HG03108 (cell line): ENCODE measurements around the gene MAP4.
"Not testable (repeated sequence)": the region's sequence is repeated elsewhere in the genome, so short reads cannot be mapped to it uniquely, and the experiment has no call there.

ENCODE experiments used
- ATAC-seq: cut with Tn5 transposase; IDR thresholded peaks from one replicate; pipeline ENCODE4 v1.9.1; 2021; ENCODE audit warnings: moderate library complexity; ENCODE audit not compliant: unreplicated experiment

Gene MAP4

DNA sequence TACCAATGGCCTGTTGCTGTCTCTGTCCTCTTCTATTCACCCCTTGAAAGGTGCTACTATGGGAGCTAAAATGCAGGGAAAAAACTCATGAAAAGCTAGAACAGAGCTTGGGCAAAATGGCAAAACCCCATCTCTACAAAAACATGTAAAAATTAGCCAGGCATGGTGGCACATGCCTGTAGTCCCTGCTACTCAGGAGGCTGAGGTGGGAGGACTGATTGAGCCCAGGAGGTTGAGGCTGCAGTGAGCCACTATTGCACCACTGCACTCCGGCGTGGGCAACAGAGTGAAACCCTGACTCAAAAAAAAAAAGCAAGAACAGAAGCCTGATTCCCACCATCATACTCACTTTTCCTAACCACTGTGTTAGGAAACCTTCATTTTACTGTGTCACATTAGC, 1.9 kb downstream of the MAP4 start:
- no peak for ATAC-seq

DNA sequence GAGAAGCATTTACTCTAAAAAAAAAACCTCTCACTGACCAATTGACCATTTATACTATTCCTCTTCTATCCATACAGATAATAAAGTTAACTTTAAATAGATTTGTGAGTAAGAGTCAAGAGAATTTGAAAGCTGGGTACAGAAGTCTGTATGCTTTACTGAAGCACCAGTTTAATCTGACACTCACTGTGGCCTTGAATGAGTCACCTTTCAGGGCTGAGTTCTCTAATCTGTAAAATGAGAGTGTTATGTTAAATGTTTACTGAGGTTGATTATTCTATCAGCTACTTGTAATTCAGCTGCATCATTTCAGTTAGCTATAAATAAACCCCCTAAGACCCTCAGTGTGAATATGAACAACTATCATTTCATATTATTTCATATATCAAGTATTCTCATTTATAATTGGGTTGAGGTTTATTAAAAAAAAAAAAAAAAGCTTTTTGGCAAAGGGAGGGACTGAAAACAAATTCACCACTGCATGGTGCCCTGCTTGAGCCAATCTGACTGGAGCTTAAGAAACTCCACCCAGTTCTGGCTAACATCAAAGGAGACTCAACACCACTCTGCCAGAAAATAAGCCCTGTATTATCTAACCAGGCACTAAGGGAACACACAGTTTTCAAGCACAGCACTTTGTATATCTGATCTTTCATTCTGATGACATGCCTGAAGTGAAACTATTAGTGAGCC, 2.8 kb downstream of the MAP4 start:
- no peak for ATAC-seq

GRCh38 chr3:48012659-48013058, 3.6 kb downstream of the MAP4 start:
- no peak for ATAC-seq

DNA sequence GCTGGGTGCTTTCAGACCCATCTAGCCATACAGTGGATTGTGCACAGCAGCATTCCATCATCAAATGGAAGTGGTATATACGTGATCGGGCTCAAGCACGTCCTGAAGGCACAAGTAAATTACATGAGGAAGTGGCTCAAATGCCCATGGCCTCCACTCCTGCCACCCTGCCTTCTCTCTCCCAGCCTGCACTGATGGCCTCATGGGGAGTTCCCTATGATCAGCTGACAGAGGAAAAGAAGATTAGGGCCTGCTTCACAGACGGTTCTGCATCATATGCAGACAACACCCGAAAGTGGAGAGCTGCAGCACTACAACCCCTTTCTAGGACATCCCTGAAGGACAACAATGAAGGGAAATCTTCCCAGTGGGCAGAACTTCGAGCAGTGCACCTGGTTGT, 8.2 kb downstream of the MAP4 start:
- not testable (repeated sequence) for ATAC-seq

DNA sequence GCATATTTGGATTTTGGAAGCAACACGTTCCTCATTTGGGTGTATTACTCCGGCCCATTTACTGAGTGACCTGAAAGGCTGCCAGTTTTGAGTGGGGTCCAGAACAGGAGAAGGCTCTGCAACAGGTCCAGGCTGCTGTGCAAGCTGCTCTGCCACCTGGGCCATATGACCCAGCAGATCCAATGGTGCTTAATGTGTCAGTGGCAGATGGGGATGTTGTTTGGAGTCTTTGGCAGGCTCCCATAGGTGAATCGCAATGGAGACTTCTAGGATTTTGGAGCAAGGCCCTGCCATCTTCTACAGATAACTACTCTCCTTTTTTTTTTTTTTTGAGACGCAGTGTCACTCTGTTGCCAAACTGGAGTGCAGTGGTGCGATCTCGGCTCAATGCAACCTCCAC, 8.9 kb downstream of the MAP4 start:
- not testable (repeated sequence) for ATAC-seq

GRCh38 chr3:48006794-48007193, 9.4 kb downstream of the MAP4 start:
- not testable (repeated sequence) for ATAC-seq

DNA sequence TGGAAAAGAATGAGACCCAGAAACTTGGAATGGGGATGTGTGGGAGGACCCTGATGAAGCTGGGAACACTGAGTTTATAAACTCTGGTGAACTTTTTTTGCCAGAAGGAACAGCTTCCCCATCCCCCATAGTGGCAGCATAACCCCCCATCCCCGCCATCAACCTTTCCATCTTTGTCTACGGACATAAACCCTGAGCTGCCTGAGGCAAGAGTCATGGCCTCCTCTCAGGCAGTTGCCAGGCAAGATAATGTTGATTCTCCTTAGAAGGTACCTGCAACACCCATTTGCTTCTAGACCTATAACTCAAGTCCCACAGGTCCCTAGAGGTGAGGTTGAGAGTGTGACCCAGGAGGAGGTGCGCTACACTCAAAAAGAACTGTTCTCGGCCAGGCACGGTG, 11.5 kb downstream of the MAP4 start:
- no peak for ATAC-seq

GRCh38 chr3:48002787-48003186, 13.4 kb downstream of the MAP4 start:
- no peak for ATAC-seq

DNA sequence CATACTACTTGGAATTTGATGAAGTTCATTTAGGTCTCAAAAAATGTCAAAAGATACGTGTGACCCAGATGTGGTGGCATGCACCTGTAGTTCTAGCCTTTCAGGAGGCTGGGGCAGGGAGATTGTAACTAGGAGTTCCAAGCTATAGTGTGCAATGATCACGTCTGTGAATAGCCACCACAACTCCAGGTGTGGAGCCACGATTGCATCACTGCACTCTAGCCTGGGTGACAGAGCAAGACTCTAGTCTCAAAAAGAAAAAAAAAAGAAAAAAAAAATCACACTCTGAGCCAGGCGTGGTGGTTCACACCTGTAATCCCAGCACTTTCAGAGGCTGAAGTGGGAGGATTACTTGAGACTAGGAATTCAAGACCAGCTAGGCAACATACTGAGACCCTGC, 14.2 kb downstream of the MAP4 start:
- no peak for ATAC-seq

- ATAC-seq: no peak
Measured at GRCh38 chr3:48000212-48000611, 16.0 kb downstream of the MAP4 start.

DNA sequence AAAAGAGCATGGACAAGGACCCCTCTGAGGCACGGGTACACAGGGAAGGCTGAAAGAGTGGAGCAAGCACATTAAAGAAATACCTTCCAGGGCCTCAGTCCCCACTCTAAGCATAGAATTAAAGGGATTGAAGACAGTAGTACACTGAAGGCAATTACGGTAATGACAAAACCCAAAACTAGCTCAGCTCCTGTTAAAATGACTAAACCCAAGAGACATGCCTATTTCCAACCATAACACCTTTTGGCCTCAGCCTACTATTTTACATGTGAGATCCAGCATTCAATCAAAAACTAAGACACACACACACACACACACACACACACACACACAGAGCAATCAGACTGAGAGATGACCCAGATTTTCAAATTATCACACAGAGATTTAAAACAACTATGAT, 19.8 kb downstream of the MAP4 start:
- ATAC-seq: no peak

GRCh38 chr3:47994180-47994579, 22.0 kb downstream of the MAP4 start:
- ATAC-seq: no peak

GRCh38 chr3:47991341-47991740, 24.9 kb downstream of the MAP4 start:
- ATAC-seq: no peak

DNA sequence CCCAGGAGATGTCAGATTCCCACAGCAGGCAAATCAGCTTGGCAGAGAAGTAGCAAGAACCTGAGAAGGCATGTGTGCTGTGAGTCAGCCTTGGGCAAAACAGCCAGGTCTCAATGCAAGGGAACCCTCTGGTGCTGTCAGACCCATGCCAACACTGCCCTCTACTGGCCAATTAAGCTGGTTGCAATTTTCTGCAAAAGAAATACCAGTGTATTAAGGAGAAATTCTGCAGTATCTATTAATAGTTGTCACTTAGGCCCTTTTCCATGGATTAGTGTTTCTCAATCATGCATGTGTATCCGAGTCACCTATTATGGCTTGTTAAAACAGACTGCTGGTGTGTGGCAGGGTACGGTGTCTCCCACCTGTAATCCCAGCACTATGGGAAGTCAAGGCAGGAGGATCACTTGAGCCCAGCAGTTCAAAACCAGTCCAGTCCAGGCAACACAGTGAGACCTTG, 26.2 kb downstream of the MAP4 start:
- no peak for ATAC-seq

GRCh38 chr3:47985381-47985780, 30.8 kb downstream of the MAP4 start:
- ATAC-seq: no peak

DNA sequence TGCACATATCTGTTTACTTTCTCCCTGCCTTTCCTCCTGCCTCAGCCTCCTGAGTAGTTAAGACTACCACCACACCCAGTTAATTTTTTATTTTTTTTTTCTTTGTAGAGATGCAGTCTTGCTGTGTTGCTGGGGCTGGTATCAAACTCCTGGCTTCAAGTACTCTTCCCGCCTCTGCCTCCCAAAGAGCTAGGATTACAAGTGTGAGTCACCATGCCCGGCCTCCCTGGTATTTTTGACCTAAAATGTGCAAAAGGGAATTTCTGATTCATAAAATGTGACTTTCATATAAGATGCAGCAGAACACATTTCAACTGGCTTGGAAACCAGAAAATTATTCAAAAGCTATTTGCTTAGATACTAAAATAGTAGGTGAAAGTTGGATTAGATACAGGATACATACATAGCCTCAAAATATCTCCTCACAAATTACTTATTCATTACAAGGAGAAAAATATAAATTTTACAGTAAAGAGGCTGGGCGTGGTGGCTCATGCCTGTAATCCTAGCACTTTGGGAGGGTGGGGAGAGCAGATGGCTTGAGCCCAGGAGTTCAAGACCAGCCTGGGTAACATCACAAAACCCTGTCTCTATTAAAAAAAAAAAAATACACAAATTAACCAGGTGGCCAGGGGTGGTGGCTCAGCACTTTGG, 32.0 kb downstream of the MAP4 start:
- no peak for ATAC-seq

GRCh38 chr3:47980795-47981194, 35.4 kb downstream of the MAP4 start:
- no peak for ATAC-seq

DNA sequence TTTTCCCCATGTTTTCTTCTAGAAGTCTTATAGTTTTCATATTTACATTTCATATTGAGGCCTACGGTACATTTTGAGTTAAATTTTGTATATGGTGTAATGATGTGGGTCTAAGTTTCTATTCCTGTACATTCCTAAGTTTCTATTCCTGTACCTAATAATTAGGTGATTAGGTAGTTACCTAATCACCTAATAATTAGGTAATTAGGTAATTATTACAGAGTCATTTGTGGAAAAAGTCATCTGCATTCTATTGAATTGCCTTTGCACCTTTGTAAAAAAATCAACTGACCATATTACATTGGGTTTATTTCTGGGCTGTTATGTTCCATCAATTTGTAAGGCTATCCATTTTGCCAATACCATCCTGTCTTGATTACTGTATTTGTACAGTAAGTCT, 37.1 kb downstream of the MAP4 start:
- ATAC-seq: no peak

DNA sequence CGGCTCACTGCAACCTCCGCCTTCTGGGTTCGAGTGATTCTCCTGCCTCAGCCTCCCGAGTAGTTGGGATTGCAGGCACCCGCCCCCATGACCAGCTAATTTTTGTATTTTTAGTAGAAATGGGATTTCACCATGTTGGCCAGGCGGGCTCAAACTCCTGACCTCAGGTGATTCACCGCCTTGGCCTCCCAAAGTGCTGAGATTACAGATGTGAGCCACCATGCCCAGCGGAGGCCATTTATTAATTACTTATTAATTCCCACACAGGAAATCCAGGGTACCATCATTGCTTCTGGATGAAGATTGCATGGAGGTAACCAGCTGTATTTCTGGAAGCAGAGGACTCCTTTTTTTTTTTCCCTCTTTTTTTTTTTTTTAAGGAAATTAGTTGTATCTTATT, 37.8 kb downstream of the MAP4 start:
- ATAC-seq: no peak

DNA sequence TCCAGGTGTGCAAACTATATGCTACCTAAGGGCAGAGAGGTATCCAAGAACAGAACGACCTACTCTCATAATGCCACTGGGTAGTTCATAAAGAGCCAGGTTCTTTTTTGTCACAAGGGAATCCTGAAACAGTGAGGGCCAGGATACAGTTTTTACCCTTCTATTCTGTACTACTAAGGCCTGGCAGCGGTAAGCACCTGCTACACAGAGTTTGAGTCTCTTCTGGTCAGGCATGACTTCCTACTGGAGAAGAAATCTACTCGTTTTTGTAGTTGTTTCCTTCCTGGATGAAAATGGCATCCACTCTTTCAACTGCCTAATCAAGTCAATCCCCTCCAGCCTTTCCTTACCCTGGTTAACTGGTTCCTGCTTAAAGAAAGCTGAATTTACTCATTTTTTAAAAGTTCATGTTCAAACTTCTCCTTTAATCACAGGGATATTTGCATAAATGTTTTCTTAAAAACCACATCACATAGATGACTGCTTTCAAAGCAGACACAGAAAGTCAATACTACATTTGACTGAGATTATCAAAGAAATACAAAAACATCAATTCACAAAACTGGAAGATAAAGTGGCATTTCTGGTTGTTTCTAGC, 40.0 kb downstream of the MAP4 start:
- no peak for ATAC-seq

GRCh38 chr3:47974974-47975470, 41.2 kb downstream of the MAP4 start:
- no peak for ATAC-seq

DNA sequence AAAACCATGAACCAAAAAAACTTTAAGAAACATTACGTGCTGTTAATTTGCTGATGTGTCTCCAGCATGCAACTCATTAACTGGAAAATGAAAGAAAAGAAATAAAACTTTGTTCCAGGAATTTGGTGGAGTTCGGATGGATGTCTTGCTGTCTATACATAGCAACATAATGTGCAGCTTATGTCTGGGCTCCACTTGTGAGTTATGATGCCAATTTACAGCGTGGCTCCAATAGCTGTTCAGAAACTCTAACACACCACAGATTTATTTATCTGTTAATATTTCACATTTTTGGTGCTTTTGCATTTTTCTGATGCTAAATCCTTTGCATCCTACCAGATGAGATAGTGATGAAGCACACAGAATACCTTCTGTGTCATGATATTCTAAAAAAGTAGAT, 45.1 kb downstream of the MAP4 start:
- ATAC-seq: no peak
